NT2/D1 (cell line): ENCODE measurements around the gene BCAS3.

Experiments
- DNase-seq: peaks from one replicate; pipeline ENCODE4 v3.0.0-alpha.2; 2011; ENCODE audit warnings: low read depth, low spot score
- H3K27me3 ChIP-seq: 2 replicates; pipeline ENCODE4 v1.6.0; 2011; ENCODE audit warnings: mild to moderate bottlenecking; ENCODE audit not compliant: insufficient read length, insufficient read depth
- H3K36me3 ChIP-seq: 2 replicates; pipeline ENCODE4 v1.6.1; 2011; ENCODE audit warnings: mild to moderate bottlenecking, low read length, mixed read lengths; ENCODE audit not compliant: insufficient read depth, insufficient read length
- H3K4me1 ChIP-seq: 2 replicates; pipeline ENCODE4 v1.5.1; 2011; ENCODE audit not compliant: insufficient read depth, insufficient read length
- H3K4me3 ChIP-seq: 2 replicates; pipeline ENCODE4 v1.5.1; 2011; ENCODE audit warnings: low read depth; ENCODE audit not compliant: insufficient read length
- H3K9ac ChIP-seq: 2 replicates; pipeline ENCODE4 v1.6.0; 2011; ENCODE audit warnings: low read depth; ENCODE audit not compliant: insufficient read length
- H3K9me3 ChIP-seq: 2 replicates; pipeline ENCODE4 v1.5.1; 2011; ENCODE audit warnings: mild to moderate bottlenecking, low read length; ENCODE audit not compliant: insufficient read depth
- SUZ12 ChIP-seq: IDR thresholded peaks from 2 replicates; pipeline ENCODE4 v1.6.1; 2011; ENCODE audit not compliant: insufficient read length, insufficient read depth; ENCODE audit errors: extremely low read depth
- YY1 ChIP-seq: IDR thresholded peaks from 2 replicates; pipeline ENCODE4 v1.6.1; 2011; ENCODE audit not compliant: insufficient read length, insufficient read depth
- ZNF274 ChIP-seq: IDR thresholded peaks from 2 replicates; pipeline ENCODE4 v1.6.1; 2011; ENCODE audit warnings: mild to moderate bottlenecking, low read depth, low read length

The BCAS3 gene

GRCh38 chr17:61223725-61224124, 546.1 kb downstream of the BCAS3 start:
- no peaks in the 10 kb centered on the region for H3K4me1 ChIP-seq
- no peak for DNase-seq
- H3K27me3 ChIP-seq: no peaks in the 10 kb centered on the region
- H3K9ac ChIP-seq: no peak overlapping the region
- TF ChIP-seq YY1 (no peak), ZNF274 (no peak), SUZ12 (no peak)
- H3K36me3 ChIP-seq: no peaks in the 10 kb centered on the region
- no peaks in the 10 kb centered on the region for H3K9me3 ChIP-seq
- no peak overlapping the region for H3K4me3 ChIP-seq

- TF ChIP-seq SUZ12 (no peak), YY1 (no peak), ZNF274 (no peak)
- Histone ChIP-seq H3K4me3 (no peak overlapping the region), H3K4me1 (no peaks in the 10 kb centered on the region), H3K27me3 (no peaks in the 10 kb centered on the region), H3K9me3 (no peaks in the 10 kb centered on the region), H3K9ac (no peak overlapping the region), H3K36me3 (no peaks in the 10 kb centered on the region)
- no peak for DNase-seq
These were observed 547.7 kb downstream of the BCAS3 start for GRCh38 chr17:61225178-61225882.

GRCh38 chr17:61227866-61228265, 550.2 kb downstream of the BCAS3 start:
- Histone ChIP-seq H3K4me3 (no peak overlapping the region), H3K9ac (no peak overlapping the region), H3K27me3 (no peaks in the 10 kb centered on the region), H3K4me1 (no peaks in the 10 kb centered on the region), H3K36me3 (no peaks in the 10 kb centered on the region), H3K9me3 (no peaks in the 10 kb centered on the region)
- TF ChIP-seq YY1 (no peak), ZNF274 (no peak), SUZ12 (no peak)
- no peak for DNase-seq

- TF ChIP-seq SUZ12 (no peak), ZNF274 (no peak), YY1 (no peak)
- Histone ChIP-seq H3K4me3 (no peak overlapping the region), H3K4me1 (no peaks in the 10 kb centered on the region), H3K9ac (no peak overlapping the region), H3K27me3 (no peaks in the 10 kb centered on the region), H3K9me3 (no peaks in the 10 kb centered on the region), H3K36me3 (no peaks in the 10 kb centered on the region)
- DNase-seq: no peak
These were observed 552.8 kb downstream of the BCAS3 start for GRCh38 chr17:61230461-61230860.

GRCh38 chr17:61230972-61231820, 553.5 kb downstream of the BCAS3 start:
- Histone ChIP-seq H3K9me3 (no peaks in the 10 kb centered on the region), H3K27me3 (no peaks in the 10 kb centered on the region), H3K9ac (no peak overlapping the region), H3K36me3 (no peaks in the 10 kb centered on the region), H3K4me3 (no peak overlapping the region), H3K4me1 (peaks cover 4% of the 10 kb centered on the region)
- no peak for DNase-seq
- TF ChIP-seq ZNF274 (no peak), SUZ12 (no peak), YY1 (no peak)

GRCh38 chr17:61232871-61233270, 555.2 kb downstream of the BCAS3 start:
- Histone ChIP-seq H3K9ac (no peak overlapping the region), H3K4me3 (no peak overlapping the region), H3K9me3 (peaks cover 9% of the 10 kb centered on the region), H3K36me3 (no peaks in the 10 kb centered on the region), H3K4me1 (peaks cover 4% of the 10 kb centered on the region), H3K27me3 (no peaks in the 10 kb centered on the region)
- DNase-seq: no peak
- no peak for TF ChIP-seq ZNF274
- TF ChIP-seq SUZ12: no peak
- no peak for TF ChIP-seq YY1

- no peak for TF ChIP-seq YY1
- no peak for TF ChIP-seq SUZ12
- TF ChIP-seq ZNF274: no peak
- H3K36me3 ChIP-seq: no peaks in the 10 kb centered on the region
- peaks cover 9% of the 10 kb centered on the region for H3K9me3 ChIP-seq
- no peak overlapping the region for H3K4me3 ChIP-seq
- no peak for DNase-seq
- no peaks in the 10 kb centered on the region for H3K27me3 ChIP-seq
- peaks cover 4% of the 10 kb centered on the region for H3K4me1 ChIP-seq
- H3K9ac ChIP-seq: no peak overlapping the region
These were observed 556.5 kb downstream of the BCAS3 start for GRCh38 chr17:61233991-61234750.
